Thyroid gland (tissue), 4 donors: ENCODE results near the gene XIAP. TPM values are rescaled to one million over a fixed set of nuclear protein-coding genes. Genes with fewer than 3 reads are reported as not detected.
"Not testable (repeated sequence)": the region's sequence is repeated elsewhere in the genome, so short reads cannot be mapped to it uniquely, and the experiment has no call there.

Source experiments
- DNase-seq, 2 donors: peaks; one replicate each; pipeline ENCODE4 v3.0.0-alpha.2; 2019
- H3K27ac ChIP-seq, 3 donors: fragments of 200-600 bp; sonication (generic); 1 replicate in 2 of 3; 2 replicates in 1 of 3; pipeline ENCODE4 v1.5.1; 2016 to 2019; ENCODE audit warnings: mild to moderate bottlenecking in 1 of 3, moderate library complexity in 1 of 3
- H3K27me3 ChIP-seq: fragments of 200-600 bp; sonication (generic); one replicate; pipeline ENCODE4 v1.5.1; 2019
- H3K36me3 ChIP-seq, 2 donors: fragments of 200-600 bp; sonication (generic); one replicate each; pipeline ENCODE4 v1.5.1; 2016 to 2019
- H3K4me1 ChIP-seq, 2 donors: fragments of 200-600 bp; sonication (generic); one replicate each; pipeline ENCODE4 v1.5.1; 2017 to 2019
- H3K4me3 ChIP-seq, 3 donors: fragments of 200-600 bp; sonication (generic); replicated peaks in 1 of 3; 1 replicate in 2 of 3; 2 replicates in 1 of 3; pipeline ENCODE4 v1.5.1; 2016; ENCODE audit warnings: mild to moderate bottlenecking in 1 of 3
- H3K9me3 ChIP-seq: fragments of 200-600 bp; sonication (generic); one replicate; pipeline ENCODE4 v1.5.1; 2017
- POLR2A ChIP-seq, 2 donors: fragments of 450-650 bp; IDR thresholded peaks; one replicate each; pipeline ENCODE4 v1.6.1; 2017; ENCODE audit warnings: antibody characterized with exemption in 2 of 2, mild to moderate bottlenecking in 2 of 2, moderate library complexity in 1 of 2
- WGBS, 2 donors: methylation state at CpG; one replicate each; pipeline ENCODE4 v1.1.5; 2017; 5-methylcytosine and 5-hydroxymethylcytosine counted together
- intact Hi-C: fragments of 100-400 bp; cut with DNase I; formaldehyde crosslinking; loops from one replicate; pipeline ENCODE4 v1.15.1; 2023
- total RNA-seq, 4 donors: library from RNA; depleted of rRNA; stranded (reverse); fragments of >200 nt; gene quantifications; one replicate each; pipeline ENCODE4 v1.2.3, GENCODE V29; 2016
- TF ChIP-seq, protein P1 (sequence below), 6 experiments: fragments of 200-600 bp in 3 of 6; fragments of 450-650 bp in 3 of 6; sonication (generic) in 3 of 6; IDR thresholded peaks; one replicate each; pipeline ENCODE4 v1.5.1; 2016 to 2019; ENCODE audit warnings: antibody characterized with exemption in 6 of 6, mild to moderate bottlenecking in 2 of 6, inconsistent platforms in 1 of 6, moderate library complexity in 1 of 6

XIAP gene
- total RNA-seq, 4 donors from 2014 or later = 35.9 to 54.0 (median 48.8) TPM

DNA sequence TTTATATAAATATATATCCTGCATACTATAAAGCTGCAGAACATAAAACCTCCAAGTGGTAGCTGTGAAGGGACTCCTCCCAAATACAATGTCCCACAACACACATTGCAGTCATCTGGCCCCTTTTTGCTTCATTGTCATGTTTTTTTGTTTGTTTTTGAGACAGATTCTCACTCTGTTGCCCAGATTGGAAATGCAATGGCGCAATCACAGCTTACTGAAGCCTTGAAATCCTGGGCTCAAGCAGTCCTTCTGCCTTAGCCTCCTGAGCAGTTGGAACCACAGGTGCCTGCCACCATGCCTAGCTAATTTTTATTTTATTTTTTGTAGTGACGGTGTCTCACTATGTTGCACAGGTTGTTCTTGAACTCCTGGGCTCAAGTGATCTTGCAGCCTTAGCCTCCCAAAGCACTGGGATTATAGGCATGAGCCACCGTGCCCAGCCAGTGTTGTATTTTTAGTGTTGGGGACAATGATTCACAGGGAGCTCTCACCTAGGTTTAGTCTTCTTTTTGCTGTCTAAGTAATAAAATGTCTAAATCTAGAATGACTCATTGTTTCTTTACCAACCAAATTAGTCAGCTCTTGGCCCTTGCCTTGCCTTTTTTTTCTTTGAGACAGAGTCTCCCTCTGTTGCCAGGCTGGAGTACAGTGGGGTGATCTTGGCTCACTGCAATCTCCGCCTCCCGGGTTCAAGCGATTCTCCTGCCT, 24.0 kb upstream of the XIAP start:
- WGBS, 2 donors = 84 to 90% methylated on average over 6 of the region's 6 CpGs
- no peaks in the 10 kb centered on the region for H3K27me3 ChIP-seq
- intact Hi-C loops = no loop called here
- H3K4me1 ChIP-seq = no peaks in the 10 kb centered on the region
- H3K9me3 ChIP-seq = no peaks in the 10 kb centered on the region
- H3K27ac ChIP-seq = no peak overlapping the region
- H3K4me3 ChIP-seq = no peak overlapping the region
- no peak for DNase-seq
- no peak for TF ChIP-seq POLR2A (IDR thresholded peaks at IDR 0.05)
- TF ChIP-seq, protein P1, sequence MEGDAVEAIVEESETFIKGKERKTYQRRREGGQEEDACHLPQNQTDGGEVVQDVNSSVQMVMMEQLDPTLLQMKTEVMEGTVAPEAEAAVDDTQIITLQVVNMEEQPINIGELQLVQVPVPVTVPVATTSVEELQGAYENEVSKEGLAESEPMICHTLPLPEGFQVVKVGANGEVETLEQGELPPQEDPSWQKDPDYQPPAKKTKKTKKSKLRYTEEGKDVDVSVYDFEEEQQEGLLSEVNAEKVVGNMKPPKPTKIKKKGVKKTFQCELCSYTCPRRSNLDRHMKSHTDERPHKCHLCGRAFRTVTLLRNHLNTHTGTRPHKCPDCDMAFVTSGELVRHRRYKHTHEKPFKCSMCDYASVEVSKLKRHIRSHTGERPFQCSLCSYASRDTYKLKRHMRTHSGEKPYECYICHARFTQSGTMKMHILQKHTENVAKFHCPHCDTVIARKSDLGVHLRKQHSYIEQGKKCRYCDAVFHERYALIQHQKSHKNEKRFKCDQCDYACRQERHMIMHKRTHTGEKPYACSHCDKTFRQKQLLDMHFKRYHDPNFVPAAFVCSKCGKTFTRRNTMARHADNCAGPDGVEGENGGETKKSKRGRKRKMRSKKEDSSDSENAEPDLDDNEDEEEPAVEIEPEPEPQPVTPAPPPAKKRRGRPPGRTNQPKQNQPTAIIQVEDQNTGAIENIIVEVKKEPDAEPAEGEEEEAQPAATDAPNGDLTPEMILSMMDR (IDR thresholded peaks at IDR 0.05) = no peak
- H3K36me3 ChIP-seq = no peaks in the 10 kb centered on the region

DNA sequence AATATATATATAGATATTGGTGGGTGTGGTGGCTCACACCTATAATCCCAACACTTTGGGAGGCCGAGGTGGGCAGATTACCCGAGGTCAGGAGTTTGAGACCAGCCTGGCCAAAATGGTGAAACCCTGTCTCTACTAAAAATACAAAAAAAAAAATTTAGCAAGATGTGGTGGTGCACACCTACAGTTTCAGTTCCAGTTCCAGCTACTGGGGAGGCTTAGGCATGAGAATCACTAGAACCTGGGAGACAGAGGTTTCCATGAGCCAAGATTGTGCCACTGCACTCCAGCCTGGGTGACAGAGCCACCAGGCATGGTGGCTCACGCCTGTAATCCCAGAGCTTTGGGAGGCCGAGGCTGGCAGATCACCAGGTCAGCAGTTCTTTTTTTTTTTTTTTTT, 14.7 kb upstream of the XIAP start:
- intact Hi-C loops, H3K4me3 ChIP-seq, H3K4me1 ChIP-seq, H3K36me3 ChIP-seq, DNase-seq, H3K9me3 ChIP-seq, H3K27me3 ChIP-seq, H3K27ac ChIP-seq: not testable (repeated sequence)
- 93 to 96% methylated on average over 3 to 4 of the region's 4 CpGs for WGBS, 2 donors

DNA sequence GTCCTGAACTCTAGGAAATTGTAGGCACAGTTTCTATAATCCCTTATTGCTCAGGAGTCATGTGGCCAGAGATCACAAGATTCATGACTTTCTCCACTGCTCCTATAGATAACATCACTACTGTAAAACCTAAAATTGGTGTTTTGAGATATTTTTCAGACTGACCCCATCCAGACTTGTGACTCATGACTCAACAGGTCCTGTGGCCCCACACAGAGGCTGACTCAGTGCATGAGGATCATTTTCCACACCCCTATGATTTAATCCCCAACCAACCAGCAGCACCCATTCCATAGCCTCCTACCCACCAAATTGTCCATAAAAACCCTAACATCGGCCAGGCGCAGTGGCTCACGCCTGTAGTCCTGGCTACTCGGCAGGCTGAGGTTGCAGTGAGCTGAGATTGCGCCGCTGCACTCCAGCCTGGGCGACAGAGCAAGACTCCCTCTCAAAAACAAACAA, 13.2 kb upstream of the XIAP start:
- no peak overlapping the region for H3K27ac ChIP-seq
- H3K27me3 ChIP-seq = no peaks in the 10 kb centered on the region
- 94 to 100% methylated on average over 6 to 7 of the region's 7 CpGs for WGBS, 2 donors
- no peaks in the 10 kb centered on the region for H3K36me3 ChIP-seq
- TF ChIP-seq POLR2A (IDR thresholded peaks at IDR 0.05) = no peak
- TF ChIP-seq, protein P1 (IDR thresholded peaks at IDR 0.05) = no peak
- no peaks in the 10 kb centered on the region for H3K4me1 ChIP-seq
- DNase-seq = no peak
- H3K9me3 ChIP-seq = no peaks in the 10 kb centered on the region
- intact Hi-C loops = no loop called here
- H3K4me3 ChIP-seq = no peak overlapping the region

DNA sequence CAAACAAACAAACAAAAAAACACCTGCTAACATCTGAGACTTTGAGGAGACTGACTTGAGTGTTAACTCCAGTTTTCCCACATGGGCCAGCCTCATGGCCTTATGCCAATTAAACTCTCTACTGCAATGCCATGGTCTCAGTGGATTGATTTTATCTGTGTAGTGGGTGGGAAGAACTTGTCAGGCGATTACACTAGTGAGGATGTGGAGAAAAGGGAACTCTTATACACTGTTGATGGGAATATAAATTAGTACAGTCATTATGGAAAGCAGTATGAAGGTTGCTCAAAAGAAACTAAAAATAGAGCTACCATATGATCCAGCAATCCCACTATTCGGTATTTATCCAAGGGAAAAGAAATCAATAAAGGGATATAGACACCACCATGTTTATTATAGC, 12.8 kb upstream of the XIAP start:
- Histone ChIP-seq H3K27me3 (no peaks in the 10 kb centered on the region), H3K4me1 (no peaks in the 10 kb centered on the region), H3K27ac (no peak overlapping the region), H3K36me3 (no peaks in the 10 kb centered on the region), H3K4me3 (no peak overlapping the region), H3K9me3 (no peaks in the 10 kb centered on the region)
- intact Hi-C loops = no loop called here
- DNase-seq = no peak
- no peak for TF ChIP-seq POLR2A (IDR thresholded peaks at IDR 0.05)
- TF ChIP-seq, protein P1 (IDR thresholded peaks at IDR 0.05) = no peak
- 81 to 86% methylated on average over 2 of the region's 2 CpGs for WGBS, 2 donors

DNA sequence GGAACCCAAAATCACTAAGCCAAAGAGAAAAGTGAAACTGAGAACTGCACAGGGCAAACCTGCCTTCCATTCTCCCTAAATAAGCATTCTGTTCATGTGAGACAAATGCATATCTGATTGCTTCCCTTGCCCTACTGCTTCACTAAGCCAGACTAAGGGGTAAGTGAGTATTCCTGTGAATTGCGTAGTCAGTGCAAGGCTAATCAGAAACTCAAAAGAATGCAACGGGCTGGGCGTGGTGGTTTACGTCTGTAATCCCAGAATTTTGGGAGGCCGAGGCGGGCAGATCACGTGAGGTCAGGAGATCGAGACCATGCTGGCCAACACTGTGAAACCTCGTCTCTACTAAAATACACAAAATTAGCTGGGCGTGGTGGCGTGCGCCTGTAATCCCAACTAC, 10.8 kb upstream of the XIAP start:
- no peak for DNase-seq
- intact Hi-C loops = no loop called here
- Histone ChIP-seq H3K27ac (no peak overlapping the region), H3K4me1 (no peaks in the 10 kb centered on the region), H3K36me3 (no peaks in the 10 kb centered on the region), H3K27me3 (no peaks in the 10 kb centered on the region), H3K4me3 (no peak overlapping the region), H3K9me3 (no peaks in the 10 kb centered on the region)
- no peak for TF ChIP-seq POLR2A (IDR thresholded peaks at IDR 0.05)
- TF ChIP-seq, protein P1 (IDR thresholded peaks at IDR 0.05) = no peak
- WGBS, 2 donors = 95 to 96% methylated on average over 12 of the region's 12 CpGs

DNA sequence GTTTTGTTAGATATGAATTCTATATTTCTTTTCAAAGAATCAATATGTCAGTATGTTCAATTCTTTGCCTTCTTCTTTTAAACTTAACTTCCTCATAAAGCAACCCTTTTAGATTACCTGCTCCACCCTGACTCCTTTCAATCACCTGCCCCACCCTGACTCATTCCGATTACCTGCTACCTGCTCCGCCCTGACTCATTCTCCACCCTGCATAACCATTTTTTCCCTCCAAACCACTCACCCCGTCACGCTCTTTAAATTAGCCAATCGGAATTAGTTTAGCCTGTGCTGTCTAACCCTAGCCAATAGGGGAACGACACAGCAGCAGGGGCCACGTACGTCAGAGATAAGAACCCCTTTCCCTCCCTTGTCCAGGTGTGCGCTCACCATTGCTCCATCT, 9.9 kb upstream of the XIAP start:
- H3K9me3 ChIP-seq, DNase-seq, H3K27me3 ChIP-seq, H3K36me3 ChIP-seq, H3K27ac ChIP-seq, H3K4me1 ChIP-seq, intact Hi-C loops, H3K4me3 ChIP-seq: not testable (repeated sequence)
- WGBS, 2 donors = 90 to 93% methylated on average over 9 of the region's 9 CpGs
